HG03520 (cell line): ENCODE results near the gene RPUSD4.
A peak's percentile ranks its signal among the peaks of the same experiment; 100 is the strongest.
"Not testable (repeated sequence)": the region's sequence is repeated elsewhere in the genome, so short reads cannot be mapped to it uniquely, and the experiment has no call there.

Source experiments
- ATAC-seq: cut with Tn5 transposase; IDR thresholded peaks from one replicate; pipeline ENCODE4 v1.9.1; 2021; ENCODE audit warnings: mild to moderate bottlenecking, moderate library complexity; ENCODE audit not compliant: unreplicated experiment

Gene RPUSD4

GRCh38 chr11:126211236-126212088, at the start of gene RPUSD4, which contains the start of gene FAM118B:
RPUSD4 (minus strand) TSS chr11:126211650; CDS start chr11:126211638, 12 bp downstream.
FAM118B (plus strand) TSS chr11:126211782; CDS start chr11:126235002, 23,220 bp downstream.
- ATAC-seq, result peak; percentile 92

- ATAC-seq, result no peak
Observed at GRCh38 chr11:126257764-126258163, 46.3 kb upstream of the RPUSD4 start.

GRCh38 chr11:126257144-126257543, 45.7 kb upstream of the RPUSD4 start:
- ATAC-seq, result no peak

- no peak for ATAC-seq
Observed at GRCh38 chr11:126256216-126256615, 44.8 kb upstream of the RPUSD4 start.

GRCh38 chr11:126255507-126255906, 44.1 kb upstream of the RPUSD4 start:
- ATAC-seq, result not testable (repeated sequence)

GRCh38 chr11:126254819-126255218, 43.4 kb upstream of the RPUSD4 start:
- ATAC-seq, result no peak

GRCh38 chr11:126253265-126253664, 41.8 kb upstream of the RPUSD4 start:
- ATAC-seq, result no peak

- no peak for ATAC-seq
Observed at GRCh38 chr11:126246636-126247035, 35.2 kb upstream of the RPUSD4 start.

- ATAC-seq, result no peak
Observed at GRCh38 chr11:126233391-126233790, 21.9 kb upstream of the RPUSD4 start.

GRCh38 chr11:126232683-126233082, 21.2 kb upstream of the RPUSD4 start:
- ATAC-seq, result no peak

GRCh38 chr11:126231725-126232459, 20.4 kb upstream of the RPUSD4 start:
- no peak for ATAC-seq

- ATAC-seq, result no peak
Observed at GRCh38 chr11:126229858-126230540, 18.5 kb upstream of the RPUSD4 start.

GRCh38 chr11:126226334-126227084, 15.1 kb upstream of the RPUSD4 start:
- ATAC-seq, result no peak

GRCh38 chr11:126225295-126225665, 13.8 kb upstream of the RPUSD4 start:
- no peak for ATAC-seq

GRCh38 chr11:126224647-126225294, 13.3 kb upstream of the RPUSD4 start:
- no peak for ATAC-seq

- no peak for ATAC-seq
Observed at GRCh38 chr11:126219547-126219946, 8.1 kb upstream of the RPUSD4 start.

- no peak for ATAC-seq
Observed at GRCh38 chr11:126217491-126217890, 6.0 kb upstream of the RPUSD4 start.

GRCh38 chr11:126216526-126217305, 5.3 kb upstream of the RPUSD4 start:
- ATAC-seq, result no peak

- ATAC-seq, result no peak
Observed at GRCh38 chr11:126214841-126215240, 3.4 kb upstream of the RPUSD4 start.
